ENCODE measurements around the gene EHD3. TPM values are rescaled to one million over a fixed set of nuclear protein-coding genes. Genes with fewer than 3 reads are reported as not detected.

Gene EHD3
- total and polyA plus RNA-seq, 2 of the 4 experiments (the other 2 are of a cell fraction) = 29.1 to 39.8 TPM

DNA sequence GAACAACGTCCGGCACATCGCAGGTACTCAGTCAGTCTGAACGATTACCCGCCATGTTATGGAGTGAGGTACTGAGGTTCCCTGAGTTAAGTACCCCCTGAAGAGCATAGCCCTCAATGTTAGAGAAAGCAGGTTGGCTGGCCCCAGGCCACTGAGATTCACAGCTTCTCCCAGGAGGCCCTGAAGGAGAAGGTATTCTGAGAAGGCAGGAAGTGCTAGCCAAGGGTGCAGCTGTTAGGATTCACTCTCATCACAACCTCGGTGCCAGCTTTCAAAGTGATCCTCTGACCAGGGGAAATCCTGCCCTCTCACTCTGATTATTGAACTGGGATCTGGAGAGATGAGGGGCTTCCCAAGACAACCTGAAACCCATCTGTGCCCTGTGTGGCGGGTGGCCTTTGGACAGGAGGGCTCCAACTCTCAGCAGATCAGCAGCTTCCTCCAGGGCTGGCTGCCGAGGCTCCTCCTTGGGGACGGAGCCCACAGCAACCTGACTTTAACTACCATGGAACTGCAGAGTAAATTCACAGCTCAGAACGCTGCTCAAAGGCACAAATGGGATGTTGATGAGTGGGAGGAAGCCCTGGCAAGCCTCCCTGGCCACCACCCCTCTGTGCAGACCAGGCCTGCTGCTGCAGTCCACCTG is 7.8 kb downstream of the EHD3 start:
- ATAC-seq (ENCODE audit: low read depth) (no peak), DNase-seq (no peak)
- H3K27me3 ChIP-seq (ENCODE audit: control insufficient read depth, insufficient read depth, low read length) = no peaks in the 10 kb centered on the region
- H3K56ac ChIP-seq (ENCODE audit: extremely low read depth, insufficient read depth, low read length) = no peak overlapping the region
- H4K8ac ChIP-seq (ENCODE audit: low read depth in 2 of 2, low read length in 2 of 2) = no peak overlapping the region
- no peak overlapping the region for H2BK5ac ChIP-seq (ENCODE audit: low read depth, low read length, poor library complexity, severe bottlenecking)
- H2AFZ ChIP-seq (replicated peaks; ENCODE audit: low read length, poor library complexity) = no peak overlapping the region
- no peak overlapping the region for H4K91ac ChIP-seq (ENCODE audit: insufficient read depth, low read depth, low read length)
- H3K4ac ChIP-seq (ENCODE audit: low read depth, low read length) = no peak overlapping the region
- H3K4me1 ChIP-seq (ENCODE audit: control insufficient read depth, insufficient read depth, low read length) = peaks cover 4% of the 10 kb centered on the region
- no peak overlapping the region for H3K14ac ChIP-seq (replicated peaks; ENCODE audit: low read depth, low read length)
- intact Hi-C loops (cut with micrococcal nuclease) = no loop called here
- peaks cover 11% of the 10 kb centered on the region for H3K36me3 ChIP-seq (ENCODE audit: control insufficient read depth, insufficient read depth, low read length)
- H2AK9ac ChIP-seq (replicated peaks; ENCODE audit: low read depth, low read length, poor library complexity) = no peak overlapping the region
- in situ Hi-C loops (cut with MboI; ENCODE audit: low sequenced_read_pairs) = no loop called here
- TF ChIP-seq RFX5 (IDR thresholded peaks at IDR 0.05; ENCODE audit: low read depth, low read length) (no peak), MAFK (IDR thresholded peaks at IDR 0.05; ENCODE audit: low read depth, low read length) (no peak), FOS (IDR thresholded peaks at IDR 0.05; ENCODE audit: low read depth, low read length) (no peak), RCOR1 (IDR thresholded peaks at IDR 0.05; ENCODE audit: insufficient replicate concordance, low read length) (no peak), MAZ (IDR thresholded peaks at IDR 0.05; ENCODE audit: borderline replicate concordance, low read depth, low read length) (no peak), SMC3 (IDR thresholded peaks at IDR 0.05; ENCODE audit: low read depth, low read length) (no peak), POLR2A (IDR thresholded peaks at IDR 0.05; ENCODE audit: low read depth, low read length) (no peak), CHD1 (IDR thresholded peaks at IDR 0.05; ENCODE audit: low read depth, low read length) (no peak), CEBPB (IDR thresholded peaks at IDR 0.05; ENCODE audit: low read depth, low read length) (no peak), BHLHE40 (IDR thresholded peaks at IDR 0.05; ENCODE audit: low read depth, low read length) (no peak), MXI1 (IDR thresholded peaks at IDR 0.05; ENCODE audit: borderline replicate concordance, low read depth, low read length) (no peak)
- TF ChIP-seq, protein P1, sequence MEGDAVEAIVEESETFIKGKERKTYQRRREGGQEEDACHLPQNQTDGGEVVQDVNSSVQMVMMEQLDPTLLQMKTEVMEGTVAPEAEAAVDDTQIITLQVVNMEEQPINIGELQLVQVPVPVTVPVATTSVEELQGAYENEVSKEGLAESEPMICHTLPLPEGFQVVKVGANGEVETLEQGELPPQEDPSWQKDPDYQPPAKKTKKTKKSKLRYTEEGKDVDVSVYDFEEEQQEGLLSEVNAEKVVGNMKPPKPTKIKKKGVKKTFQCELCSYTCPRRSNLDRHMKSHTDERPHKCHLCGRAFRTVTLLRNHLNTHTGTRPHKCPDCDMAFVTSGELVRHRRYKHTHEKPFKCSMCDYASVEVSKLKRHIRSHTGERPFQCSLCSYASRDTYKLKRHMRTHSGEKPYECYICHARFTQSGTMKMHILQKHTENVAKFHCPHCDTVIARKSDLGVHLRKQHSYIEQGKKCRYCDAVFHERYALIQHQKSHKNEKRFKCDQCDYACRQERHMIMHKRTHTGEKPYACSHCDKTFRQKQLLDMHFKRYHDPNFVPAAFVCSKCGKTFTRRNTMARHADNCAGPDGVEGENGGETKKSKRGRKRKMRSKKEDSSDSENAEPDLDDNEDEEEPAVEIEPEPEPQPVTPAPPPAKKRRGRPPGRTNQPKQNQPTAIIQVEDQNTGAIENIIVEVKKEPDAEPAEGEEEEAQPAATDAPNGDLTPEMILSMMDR (conservative IDR thresholded peaks at IDR 0.05; ENCODE audit: low read depth, low read length) = no peak
- TF ChIP-seq, protein P2, sequence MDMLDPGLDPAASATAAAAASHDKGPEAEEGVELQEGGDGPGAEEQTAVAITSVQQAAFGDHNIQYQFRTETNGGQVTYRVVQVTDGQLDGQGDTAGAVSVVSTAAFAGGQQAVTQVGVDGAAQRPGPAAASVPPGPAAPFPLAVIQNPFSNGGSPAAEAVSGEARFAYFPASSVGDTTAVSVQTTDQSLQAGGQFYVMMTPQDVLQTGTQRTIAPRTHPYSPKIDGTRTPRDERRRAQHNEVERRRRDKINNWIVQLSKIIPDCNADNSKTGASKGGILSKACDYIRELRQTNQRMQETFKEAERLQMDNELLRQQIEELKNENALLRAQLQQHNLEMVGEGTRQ (IDR thresholded peaks at IDR 0.05; ENCODE audit: low read depth, low read length) = no peak
- no peak overlapping the region for H2BK120ac ChIP-seq (ENCODE audit: low read depth, low read length)
- H4K20me1 ChIP-seq (ENCODE audit: insufficient read depth, low read length) = peaks cover 8% of the 10 kb centered on the region
- no peak overlapping the region for H2AK5ac ChIP-seq (ENCODE audit: low read depth, low read length)
- peaks cover 8% of the 10 kb centered on the region; the same call in 1 of the 2 replicates for H3K9me1 ChIP-seq (ENCODE audit: insufficient read depth, low read length)
- H3K18ac ChIP-seq (ENCODE audit: low read depth, low read length) = no peak overlapping the region
- ChIA-PET CTCF (no interaction called here), POLR2A (ENCODE audit: unreplicated experiment) (no interaction called here)
- no peak overlapping the region for H3K4me2 ChIP-seq (ENCODE audit: low read depth, low read length)
- H3K9ac ChIP-seq (ENCODE audit: low read depth, low read length) = no peak overlapping the region
- no peak overlapping the region for H3K4me3 ChIP-seq (ENCODE audit: insufficient read depth, low read depth, low read length)
- H3K23ac ChIP-seq (ENCODE audit: low read depth, low read length) = no peak overlapping the region
- BruUV-seq (replicated peaks) = no TSS peak
- no peak overlapping the region for H2BK15ac ChIP-seq (ENCODE audit: low read depth, low read length)
- H2BK20ac ChIP-seq (ENCODE audit: low read depth, low read length) = no peak overlapping the region
- no CpG with 5 or more reads among the region's 10 CpGs for WGBS, 2 experiments (ENCODE audit: extremely low coverage in 2 of 2, insufficient read length in 1 of 2)
- peaks cover 4 to 27% of the 10 kb centered on the region in 2 experiments for H3K79me1 ChIP-seq (ENCODE audit: low read depth in 1 of 2, low read length in 2 of 2)
- H4K5ac ChIP-seq (ENCODE audit: low read depth, low read length) = no peak overlapping the region
- no peaks in the 10 kb centered on the region for H3K9me3 ChIP-seq (ENCODE audit: control insufficient read depth, insufficient read depth, low read length)
- dilution Hi-C loops (cut with HindIII; ENCODE audit: low sequenced_read_pairs, unreplicated experiment) = no loop called here
- H3K27ac ChIP-seq (ENCODE audit: insufficient read depth, low read length) = no peak overlapping the region
